OCI-LY7 (cell line): ENCODE results near the gene MYH11.

ENCODE experiments used
- CTCF ChIP-seq: fragments of 200-600 bp; sonication (generic); conservative IDR thresholded peaks from 2 replicates; pipeline ENCODE4 v1.5.1; 2014; ENCODE audit warnings: mild to moderate bottlenecking, antibody characterized with exemption, low read length, moderate library complexity, mixed read lengths
- EZH2phosphoT487 ChIP-seq: fragments of 200-600 bp; sonication (generic); IDR thresholded peaks from 2 replicates; pipeline ENCODE4 v1.6.1; 2018; ENCODE audit warnings: low read depth, borderline replicate concordance, mild to moderate bottlenecking, mixed run types, antibody characterized with exemption, low read length, moderate library complexity, mixed read lengths

- TF ChIP-seq CTCF (no peak), EZH2phosphoT487 (no peak)
Observed at GRCh38 chr16:15751940-15752339, 104.9 kb downstream of the MYH11 start.
